ENCODE measurements around the gene TGM3. TPM values are rescaled to one million over a fixed set of nuclear protein-coding genes. Genes with fewer than 3 reads are reported as not detected.

TGM3 gene
- total RNA-seq, 1 donor from 2014 or later = not detected

GRCh38 chr20:2335096-2335870, 39.5 kb downstream of the TGM3 start:
- intact Hi-C loops (cut with micrococcal nuclease) = no loop called here

DNA sequence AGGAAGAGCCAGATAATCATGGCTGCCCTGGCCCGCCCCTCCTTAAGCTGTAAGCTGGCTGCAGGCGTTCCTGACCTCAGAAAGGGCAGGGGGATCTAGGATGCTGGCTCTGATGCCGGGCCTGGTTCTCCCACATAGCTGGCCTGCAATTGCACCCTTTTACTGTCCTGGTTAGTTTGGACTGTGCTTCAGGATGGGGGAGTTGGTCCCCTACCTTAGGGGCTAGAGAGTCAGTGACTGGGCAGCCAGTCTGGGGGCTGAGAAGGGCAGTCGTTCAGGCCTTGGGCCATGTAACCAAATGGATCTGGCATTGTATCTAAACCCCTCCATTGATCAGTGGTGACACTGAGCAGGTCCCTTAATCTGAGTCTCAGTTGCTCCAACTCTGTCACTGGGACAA, 40.7 kb downstream of the TGM3 start:
- intact Hi-C loops (cut with micrococcal nuclease) = no loop called here

DNA sequence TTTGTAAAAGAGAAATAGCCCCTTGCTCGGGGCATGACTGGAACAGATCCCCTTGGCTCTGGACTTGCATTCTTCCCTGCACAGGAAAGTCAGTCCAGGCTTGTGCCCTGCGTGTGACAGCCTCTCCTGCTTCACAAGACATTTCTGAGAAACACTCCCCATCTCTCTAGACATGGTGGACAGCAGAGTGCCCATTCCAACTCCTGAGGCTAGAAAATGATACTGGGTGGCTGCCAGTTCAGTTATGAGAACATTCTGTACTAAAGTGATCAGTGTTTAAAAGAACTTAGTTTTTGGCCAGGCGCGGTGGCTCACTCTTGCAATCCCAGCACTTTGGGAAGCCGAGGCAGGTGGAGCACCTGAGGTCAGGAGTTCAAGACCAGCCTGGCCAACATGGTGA, 41.3 kb downstream of the TGM3 start:
- intact Hi-C loops (cut with micrococcal nuclease) = no loop called here

- intact Hi-C loops (cut with micrococcal nuclease) = no loop called here
These were observed 42.7 kb downstream of the TGM3 start for GRCh38 chr20:2338411-2339066.

- intact Hi-C loops (cut with micrococcal nuclease) = no loop called here
These were observed 44.3 kb downstream of the TGM3 start for GRCh38 chr20:2340136-2340535.

GRCh38 chr20:2340823-2341222, 45.0 kb downstream of the TGM3 start:
- intact Hi-C loops (cut with micrococcal nuclease) = no loop called here

GRCh38 chr20:2341336-2341735, 45.5 kb downstream of the TGM3 start:
- intact Hi-C loops (cut with micrococcal nuclease) = no loop called here

DNA sequence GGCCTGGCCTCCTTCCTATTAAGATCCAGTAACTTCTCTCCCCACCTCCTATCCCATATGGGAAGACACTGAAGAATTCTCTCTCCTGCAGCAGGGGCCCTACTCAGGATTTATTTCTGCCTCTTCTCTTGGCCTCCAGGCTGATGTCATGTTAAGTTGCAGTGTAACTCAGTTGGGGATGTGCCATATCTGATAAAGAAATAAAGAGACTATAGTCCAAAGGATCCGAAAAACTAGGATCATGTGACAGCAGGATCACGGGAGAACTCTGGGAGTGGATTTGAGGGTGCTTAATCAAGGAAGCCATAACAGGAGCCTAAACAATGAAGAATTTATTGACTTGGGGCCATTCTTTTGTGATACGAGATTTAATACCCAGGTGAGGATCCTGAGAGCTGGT, 46.4 kb downstream of the TGM3 start:
- intact Hi-C loops (cut with micrococcal nuclease) = no loop called here

DNA sequence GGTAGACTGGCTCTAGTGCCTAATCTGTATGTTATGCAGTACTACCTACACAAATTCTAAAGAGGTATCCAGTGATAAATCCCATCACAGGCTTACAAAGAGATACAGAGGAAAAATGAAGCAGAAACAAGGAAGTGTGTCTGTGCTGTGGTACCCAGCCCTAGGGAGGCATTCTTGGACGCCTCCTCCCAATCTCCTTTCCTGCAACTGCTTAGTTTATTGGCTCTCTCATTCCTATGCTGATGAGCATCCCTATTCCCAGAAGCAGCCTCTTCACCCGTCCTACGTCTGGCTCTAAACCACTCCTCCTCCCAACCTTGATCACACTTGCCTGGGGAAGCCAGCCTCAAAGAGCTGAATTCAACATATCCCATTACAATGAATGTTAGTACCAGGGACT, 50.4 kb downstream of the TGM3 start:
- intact Hi-C loops (cut with micrococcal nuclease) = no loop called here

GRCh38 chr20:2348336-2348735, 52.5 kb downstream of the TGM3 start:
- intact Hi-C loops (cut with micrococcal nuclease) = no loop called here

- intact Hi-C loops (cut with micrococcal nuclease) = no loop called here
These were observed 54.0 kb downstream of the TGM3 start for GRCh38 chr20:2349801-2350200.

DNA sequence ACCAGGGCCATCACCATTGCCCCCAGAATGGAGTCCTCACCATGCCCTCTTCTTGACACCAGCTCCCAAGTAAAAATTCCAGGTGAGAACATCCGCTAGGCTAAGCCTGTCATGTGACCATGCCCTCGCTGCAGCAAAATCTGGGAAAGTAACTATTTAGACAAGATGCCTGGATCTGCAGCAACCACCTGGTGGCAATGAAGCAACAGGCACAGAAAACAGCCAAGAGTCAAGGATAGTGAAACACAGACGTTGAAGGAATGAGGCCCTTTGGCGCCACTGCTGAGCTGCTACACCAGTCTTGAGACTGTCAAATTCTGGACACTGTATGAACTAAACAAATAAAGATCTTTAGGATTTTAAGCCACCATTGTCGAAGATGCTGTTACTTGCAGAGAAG, 54.8 kb downstream of the TGM3 start:
- intact Hi-C loops (cut with micrococcal nuclease) = no loop called here

GRCh38 chr20:2353231-2353630, 57.4 kb downstream of the TGM3 start:
- intact Hi-C loops (cut with micrococcal nuclease) = no loop called here

- intact Hi-C loops (cut with micrococcal nuclease) = no loop called here
These were observed 61.3 kb downstream of the TGM3 start for GRCh38 chr20:2357114-2357513.

DNA sequence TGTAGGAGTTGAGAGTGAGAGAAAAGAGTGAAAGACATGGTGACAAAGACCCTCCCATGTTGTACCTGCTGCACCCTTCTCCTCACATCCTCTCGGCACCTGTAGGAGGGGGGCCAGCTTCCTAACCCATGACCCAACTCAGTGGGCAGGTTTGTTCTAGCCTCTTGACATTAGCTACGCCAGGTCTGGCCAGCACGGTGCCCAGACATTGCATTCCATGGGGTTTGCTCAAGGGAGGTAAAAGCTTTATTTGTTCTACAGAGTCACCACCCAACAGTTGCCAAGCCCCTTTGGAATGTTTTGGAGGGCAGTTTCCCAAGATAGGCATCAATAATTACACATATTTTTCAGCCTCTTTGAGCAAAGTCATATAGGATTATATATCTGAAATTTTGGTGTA, 62.2 kb downstream of the TGM3 start:
- intact Hi-C loops (cut with micrococcal nuclease) = no loop called here

GRCh38 chr20:2361035-2361593, 65.3 kb downstream of the TGM3 start:
- intact Hi-C loops (cut with micrococcal nuclease) = no loop called here

- intact Hi-C loops (cut with micrococcal nuclease) = no loop called here
These were observed 67.4 kb downstream of the TGM3 start for GRCh38 chr20:2363187-2363586.

DNA sequence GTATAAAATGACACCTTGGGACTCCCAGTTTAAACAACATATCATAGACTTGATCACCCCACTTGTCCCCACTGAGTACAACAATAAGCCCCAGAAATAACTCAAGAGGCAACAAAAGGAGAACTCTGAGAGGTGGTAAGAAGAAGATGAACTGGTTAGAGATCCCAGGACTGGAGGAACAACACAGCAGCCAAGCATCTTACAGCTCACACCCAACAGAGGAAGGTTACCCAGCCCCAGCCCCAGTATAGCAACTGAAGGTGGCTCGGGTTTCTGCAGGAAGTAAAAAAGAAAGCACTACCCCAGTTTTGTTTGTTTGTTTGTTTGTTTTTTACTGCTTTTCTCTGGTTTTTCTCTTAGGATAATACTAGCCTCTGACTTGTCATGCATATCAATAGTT, 67.8 kb downstream of the TGM3 start:
- intact Hi-C loops (cut with micrococcal nuclease) = no loop called here

GRCh38 chr20:2364044-2364443, 68.2 kb downstream of the TGM3 start:
- intact Hi-C loops (cut with micrococcal nuclease) = no loop called here

DNA sequence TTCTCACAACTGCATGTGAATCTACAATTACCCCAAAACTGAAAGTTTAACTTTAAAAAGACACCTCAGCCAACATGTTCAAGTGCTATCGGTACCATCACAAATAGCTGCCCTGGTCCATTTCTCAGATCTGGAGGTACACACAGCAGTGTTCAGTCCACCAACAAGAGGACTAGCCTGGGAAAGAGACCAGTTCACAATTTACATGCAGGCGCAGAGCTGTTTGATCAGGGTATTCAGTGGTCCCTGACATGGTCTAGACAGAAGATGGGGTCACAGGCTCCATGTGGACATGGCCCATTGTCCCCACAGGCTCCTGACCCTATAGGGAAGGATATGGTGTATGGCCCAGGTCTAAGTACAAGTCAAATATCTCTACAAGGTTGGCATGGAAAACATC, 69.3 kb downstream of the TGM3 start:
- intact Hi-C loops (cut with micrococcal nuclease) = no loop called here

DNA sequence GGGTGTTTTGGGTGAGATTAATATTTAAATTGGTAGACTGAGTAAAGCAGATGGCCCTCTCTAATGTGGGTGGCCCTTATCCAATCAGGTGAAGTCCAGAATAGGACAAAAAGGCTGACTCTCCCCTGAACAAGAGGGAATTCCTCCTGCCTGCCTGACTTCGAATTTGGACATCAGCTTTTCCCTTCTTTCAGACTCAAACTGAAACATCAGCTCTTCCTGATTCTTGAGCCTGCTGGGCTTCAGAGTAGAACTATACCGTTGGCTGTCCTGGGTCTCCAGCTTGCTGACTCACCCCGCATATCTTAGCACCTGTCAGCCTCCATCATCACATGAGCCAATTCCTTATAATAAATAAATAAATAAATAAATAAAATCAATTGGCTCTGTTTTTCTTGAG, 69.9 kb downstream of the TGM3 start:
- intact Hi-C loops (cut with micrococcal nuclease) = no loop called here

GRCh38 chr20:2368621-2369020, 72.8 kb downstream of the TGM3 start:
- intact Hi-C loops (cut with micrococcal nuclease) = no loop called here

DNA sequence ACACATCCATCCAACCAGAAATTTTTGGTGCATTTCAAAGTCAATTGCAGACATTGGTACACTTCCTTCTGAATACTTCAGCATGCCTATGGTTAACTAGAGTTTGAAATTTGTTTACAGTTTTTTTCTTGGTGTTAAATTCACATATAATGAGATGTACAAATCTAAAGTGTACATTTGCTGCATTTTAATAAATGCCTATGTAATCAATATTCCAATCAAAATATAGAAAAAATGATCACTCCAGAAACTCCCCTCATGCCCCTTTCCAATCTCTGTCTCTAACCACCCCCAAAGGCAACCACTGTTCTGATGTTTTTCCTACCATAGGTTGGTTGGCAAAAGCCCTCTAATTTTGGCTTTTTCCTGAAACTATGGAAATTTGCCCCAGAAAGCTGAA, 77.3 kb downstream of the TGM3 start:
- intact Hi-C loops (cut with micrococcal nuclease) = no loop called here
